Activated naive CD8-positive, alpha-beta T cell treated with anti-CD3 and anti-CD28 coated beads for 36 hours (primary cell): ENCODE data around the gene RMC1. TPM values are rescaled to one million over a fixed set of nuclear protein-coding genes. Genes with fewer than 3 reads are reported as not detected.

Experiments
- DNase-seq: peaks from one replicate; pipeline ENCODE4 v3.0.0; 2021
- H3K27ac Mint-ChIP-seq: one replicate; pipeline ENCODE4 v1.8.0; 2022; ENCODE audit warnings: mild to moderate bottlenecking, moderate library complexity, mixed read lengths
- H3K27me3 Mint-ChIP-seq: one replicate; pipeline ENCODE4 v1.8.0; 2022; ENCODE audit warnings: mild to moderate bottlenecking, mixed read lengths
- H3K36me3 Mint-ChIP-seq: one replicate; pipeline ENCODE4 v1.8.0; 2021; ENCODE audit warnings: mild to moderate bottlenecking, mixed read lengths
- H3K4me1 Mint-ChIP-seq: one replicate; pipeline ENCODE4 v1.8.0; 2021; ENCODE audit warnings: mixed read lengths
- H3K4me3 Mint-ChIP-seq: one replicate; pipeline ENCODE4 v1.8.0; 2022; ENCODE audit warnings: mild to moderate bottlenecking, moderate library complexity, mixed read lengths
- H3K9me3 Mint-ChIP-seq: one replicate; pipeline ENCODE4 v1.8.0; 2022; ENCODE audit warnings: mixed read lengths
- total RNA-seq, 2 experiments: library from RNA; stranded (reverse); gene quantifications; one replicate each; pipeline ENCODE4 v1.2.3, GENCODE V29; 2021

Gene RMC1
- total RNA-seq, 2 experiments from 2014 or later = 29.7 to 30.8 TPM

DNA sequence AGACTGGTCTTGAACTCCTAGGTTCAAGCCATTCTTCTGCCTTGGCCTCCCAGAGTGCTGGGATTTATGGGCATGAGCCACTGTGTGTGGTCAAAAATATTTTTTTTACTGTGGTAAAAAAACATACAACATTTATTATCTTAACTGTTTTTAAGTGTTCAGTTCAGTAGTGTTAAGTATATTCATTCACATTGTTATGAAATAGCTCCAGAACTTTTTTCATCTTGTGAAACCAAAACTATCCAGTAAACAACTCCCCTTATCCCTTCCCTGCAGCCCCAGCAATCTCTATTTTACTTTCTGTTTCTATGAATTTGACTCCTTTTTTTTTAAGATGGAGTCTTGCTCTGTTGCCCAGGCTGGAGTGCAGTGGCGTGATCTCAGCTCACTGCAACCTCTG, 9.3 kb downstream of the RMC1 start:
- no peak overlapping the region for H3K4me3 Mint-ChIP-seq
- peaks cover 19% of the 10 kb centered on the region for H3K4me1 Mint-ChIP-seq
- peaks cover 30% of the 10 kb centered on the region for H3K36me3 Mint-ChIP-seq
- H3K9me3 Mint-ChIP-seq = no peaks in the 10 kb centered on the region
- no peaks in the 10 kb centered on the region for H3K27me3 Mint-ChIP-seq
- peak overlapping the region; percentile 66 for H3K27ac Mint-ChIP-seq
- no peak for DNase-seq

- peak; percentile 66 for DNase-seq
- Mint-ChIP-seq H3K36me3 (peaks cover 24% of the 10 kb centered on the region), H3K27me3 (no peaks in the 10 kb centered on the region), H3K4me3 (no peak overlapping the region), H3K4me1 (peaks cover 12% of the 10 kb centered on the region), H3K9me3 (no peaks in the 10 kb centered on the region), H3K27ac (no peak overlapping the region)
Measured at GRCh38 chr18:23515911-23516546, 12.7 kb downstream of the RMC1 start.

DNA sequence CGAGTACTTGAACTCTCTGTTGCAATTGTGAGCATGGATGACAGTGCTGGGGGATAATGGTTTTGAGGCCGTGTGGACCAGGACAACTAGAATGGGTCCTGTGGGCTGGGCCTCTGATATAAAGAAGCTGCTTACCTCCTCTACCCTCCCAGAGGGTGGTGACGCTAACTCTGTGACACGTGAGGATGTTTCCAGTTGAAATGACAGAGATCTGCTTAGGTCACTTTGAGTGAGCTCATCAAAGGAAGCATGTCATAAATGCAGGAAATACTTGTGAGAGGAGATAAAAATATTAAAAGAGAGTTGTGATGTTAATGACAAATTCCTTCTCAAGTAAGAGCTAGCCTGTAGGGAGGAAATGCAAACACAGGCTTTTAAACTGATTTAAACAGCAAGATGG, 16.4 kb downstream of the RMC1 start:
- peaks cover 10% of the 10 kb centered on the region for H3K4me1 Mint-ChIP-seq
- DNase-seq = no peak
- peak overlapping the region; percentile 35 for H3K27ac Mint-ChIP-seq
- peaks cover 19% of the 10 kb centered on the region for H3K36me3 Mint-ChIP-seq
- H3K4me3 Mint-ChIP-seq = no peak overlapping the region
- no peaks in the 10 kb centered on the region for H3K9me3 Mint-ChIP-seq
- H3K27me3 Mint-ChIP-seq = no peaks in the 10 kb centered on the region

DNA sequence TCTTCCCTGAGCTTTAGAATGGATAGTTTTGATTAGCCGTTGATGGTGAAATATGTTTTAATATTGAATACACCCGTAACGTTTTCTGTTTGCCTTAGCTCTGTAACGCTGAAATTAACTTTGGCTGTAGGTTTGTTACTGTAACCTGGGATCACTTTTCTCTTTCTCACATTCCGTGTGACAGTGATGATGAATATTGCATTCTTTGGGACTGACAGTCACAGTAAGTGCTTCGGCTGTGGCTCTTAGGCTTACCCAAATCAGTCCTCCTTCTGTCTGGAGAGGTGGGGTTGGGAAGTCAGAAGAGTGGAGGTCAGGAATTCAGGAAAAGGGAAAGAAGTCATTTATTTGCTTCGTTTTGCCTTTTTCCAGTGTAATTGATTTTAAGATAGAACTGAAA, 18.0 kb downstream of the RMC1 start:
- H3K4me3 Mint-ChIP-seq = no peak overlapping the region
- H3K27ac Mint-ChIP-seq = no peak overlapping the region
- peaks cover 18% of the 10 kb centered on the region for H3K36me3 Mint-ChIP-seq
- no peaks in the 10 kb centered on the region for H3K27me3 Mint-ChIP-seq
- DNase-seq = no peak
- H3K4me1 Mint-ChIP-seq = peaks cover 4% of the 10 kb centered on the region
- no peaks in the 10 kb centered on the region for H3K9me3 Mint-ChIP-seq

- peaks cover 18% of the 10 kb centered on the region for H3K36me3 Mint-ChIP-seq
- H3K9me3 Mint-ChIP-seq = no peaks in the 10 kb centered on the region
- no peak overlapping the region for H3K4me3 Mint-ChIP-seq
- no peak for DNase-seq
- H3K4me1 Mint-ChIP-seq = peaks cover 4% of the 10 kb centered on the region
- H3K27me3 Mint-ChIP-seq = no peaks in the 10 kb centered on the region
- peak overlapping the region; percentile 17 for H3K27ac Mint-ChIP-seq
Measured at GRCh38 chr18:23521907-23522306, 18.6 kb downstream of the RMC1 start.

DNA sequence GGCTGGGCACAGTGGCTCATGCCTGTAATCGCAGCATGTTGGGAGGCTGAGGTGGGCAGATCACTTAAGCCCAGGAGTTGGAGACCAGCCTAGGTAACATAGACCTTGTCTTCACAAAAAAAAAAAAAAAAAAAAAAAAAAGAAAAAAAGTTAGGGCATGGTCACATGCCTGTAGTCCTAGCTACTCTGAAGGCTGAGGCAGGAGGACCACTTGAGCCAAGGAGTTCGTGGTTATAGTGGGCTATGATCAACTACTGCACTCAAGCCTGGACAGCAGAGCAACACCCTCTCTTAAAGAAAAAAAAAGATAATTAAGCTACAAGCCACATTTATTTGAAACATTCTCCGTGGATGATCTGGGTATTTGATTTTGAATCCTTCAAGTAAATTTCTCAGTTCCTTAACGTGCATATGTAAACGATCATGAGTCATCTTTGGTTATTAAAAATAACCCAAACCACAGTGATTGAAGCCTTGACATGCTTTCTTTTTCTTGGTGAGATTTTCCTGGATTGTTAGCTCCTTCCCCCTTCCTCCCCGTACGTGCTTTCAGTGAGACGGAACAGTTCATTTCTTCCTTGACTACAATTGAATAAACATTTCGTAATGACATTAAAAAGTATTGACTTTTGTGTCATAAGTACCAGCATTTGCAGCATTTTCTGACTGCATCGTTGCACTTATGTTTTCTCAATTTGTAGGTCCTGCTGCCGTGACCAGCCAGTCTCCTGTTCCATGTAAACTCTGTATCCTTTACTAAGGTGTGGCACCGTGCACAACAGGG, 20.3 kb downstream of the RMC1 start:
- Mint-ChIP-seq H3K36me3 (peaks cover 13% of the 10 kb centered on the region), H3K27me3 (no peaks in the 10 kb centered on the region), H3K9me3 (no peaks in the 10 kb centered on the region), H3K4me3 (no peak overlapping the region), H3K27ac (no peak overlapping the region), H3K4me1 (peaks cover 4% of the 10 kb centered on the region)
- DNase-seq = no peak

- H3K9me3 Mint-ChIP-seq = no peaks in the 10 kb centered on the region
- no peak overlapping the region for H3K4me3 Mint-ChIP-seq
- DNase-seq = no peak
- peaks cover 5% of the 10 kb centered on the region for H3K4me1 Mint-ChIP-seq
- peaks cover 18% of the 10 kb centered on the region for H3K36me3 Mint-ChIP-seq
- H3K27me3 Mint-ChIP-seq = no peaks in the 10 kb centered on the region
- no peak overlapping the region for H3K27ac Mint-ChIP-seq
Measured at GRCh38 chr18:23524213-23524707, 20.9 kb downstream of the RMC1 start.

GRCh38 chr18:23526501-23527063, 23.3 kb downstream of the RMC1 start:
- Mint-ChIP-seq H3K36me3 (peaks cover 8% of the 10 kb centered on the region), H3K9me3 (no peaks in the 10 kb centered on the region)

GRCh38 chr18:23528580-23529472, 25.5 kb downstream of the RMC1 start:
- Mint-ChIP-seq H3K9me3 (no peaks in the 10 kb centered on the region), H3K4me3 (no peak overlapping the region), H3K4me1 (peaks cover 8% of the 10 kb centered on the region), H3K27me3 (no peaks in the 10 kb centered on the region), H3K27ac (peak overlapping the region; percentile 42), H3K36me3 (peaks cover 9% of the 10 kb centered on the region)
- DNase-seq = no peak

More at GRCh38 chr18:23526501-23527063, 23.3 kb downstream of the RMC1 start:
- no peak overlapping the region for H3K27ac Mint-ChIP-seq
- no peak for DNase-seq
- H3K4me3 Mint-ChIP-seq = no peak overlapping the region
- H3K27me3 Mint-ChIP-seq = no peaks in the 10 kb centered on the region
- H3K4me1 Mint-ChIP-seq = peaks cover 12% of the 10 kb centered on the region

DNA sequence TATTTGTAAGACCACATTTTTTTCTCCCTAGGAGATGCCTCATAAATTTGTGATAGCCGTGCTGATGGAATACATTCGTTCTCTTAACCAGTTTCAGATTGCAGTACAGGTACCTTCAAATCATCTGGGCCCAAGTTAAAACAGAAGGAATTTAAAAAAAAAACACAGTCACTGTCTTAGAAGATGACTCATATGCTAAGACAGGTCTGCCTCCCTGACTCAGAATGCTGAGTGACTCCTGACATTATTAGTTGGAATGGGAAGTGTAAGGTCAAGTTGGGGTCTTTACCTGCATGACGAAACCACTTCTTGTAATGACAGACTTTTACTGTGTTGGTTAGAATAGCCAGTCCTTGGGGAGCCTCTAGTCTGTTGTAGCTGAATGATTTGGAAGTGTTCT, 26.3 kb downstream of the RMC1 start:
- Mint-ChIP-seq H3K27me3 (no peaks in the 10 kb centered on the region), H3K4me3 (no peak overlapping the region), H3K27ac (peak overlapping the region; percentile 40), H3K9me3 (no peaks in the 10 kb centered on the region), H3K36me3 (peaks cover 9% of the 10 kb centered on the region), H3K4me1 (peaks cover 8% of the 10 kb centered on the region)
- DNase-seq = no peak

GRCh38 chr18:23530195-23530594, 26.9 kb downstream of the RMC1 start:
- Mint-ChIP-seq H3K4me3 (no peak overlapping the region), H3K27ac (peak overlapping the region; percentile 40), H3K4me1 (peaks cover 8% of the 10 kb centered on the region), H3K9me3 (no peaks in the 10 kb centered on the region), H3K27me3 (no peaks in the 10 kb centered on the region), H3K36me3 (peaks cover 11% of the 10 kb centered on the region)
- DNase-seq = no peak

GRCh38 chr18:23531912-23532311, 28.6 kb downstream of the RMC1 start:
- Mint-ChIP-seq H3K9me3 (no peaks in the 10 kb centered on the region), H3K4me1 (peaks cover 8% of the 10 kb centered on the region), H3K4me3 (no peak overlapping the region), H3K27me3 (no peaks in the 10 kb centered on the region), H3K36me3 (peaks cover 15% of the 10 kb centered on the region), H3K27ac (no peak overlapping the region)
- no peak for DNase-seq

- Mint-ChIP-seq H3K4me1 (peaks cover 8% of the 10 kb centered on the region), H3K27me3 (no peaks in the 10 kb centered on the region)
Measured at GRCh38 chr18:23532848-23533247, 29.5 kb downstream of the RMC1 start.

GRCh38 chr18:23534276-23534675, 31.0 kb downstream of the RMC1 start:
- H3K27ac Mint-ChIP-seq = no peak overlapping the region

More at GRCh38 chr18:23532848-23533247, 29.5 kb downstream of the RMC1 start:
- H3K36me3 Mint-ChIP-seq = peaks cover 15% of the 10 kb centered on the region
- H3K9me3 Mint-ChIP-seq = no peaks in the 10 kb centered on the region
- peak overlapping the region; percentile 16 for H3K27ac Mint-ChIP-seq
- H3K4me3 Mint-ChIP-seq = no peak overlapping the region
- DNase-seq = no peak

More at GRCh38 chr18:23534276-23534675, 31.0 kb downstream of the RMC1 start:
- peaks cover 7% of the 10 kb centered on the region for H3K4me1 Mint-ChIP-seq
- H3K4me3 Mint-ChIP-seq = no peak overlapping the region
- no peaks in the 10 kb centered on the region for H3K9me3 Mint-ChIP-seq
- DNase-seq = no peak
- no peaks in the 10 kb centered on the region for H3K27me3 Mint-ChIP-seq
- peaks cover 10% of the 10 kb centered on the region for H3K36me3 Mint-ChIP-seq
